CD4-positive, alpha-beta T cell treated with Interleukin-1 beta for 1 hour (primary cell): ENCODE measurements around the gene CD36.

ENCODE experiments used
- DNase-seq, 2 donors: peaks; one replicate each; pipeline ENCODE4 v3.0.0-alpha.2; 2020 to 2022

Gene CD36

DNA sequence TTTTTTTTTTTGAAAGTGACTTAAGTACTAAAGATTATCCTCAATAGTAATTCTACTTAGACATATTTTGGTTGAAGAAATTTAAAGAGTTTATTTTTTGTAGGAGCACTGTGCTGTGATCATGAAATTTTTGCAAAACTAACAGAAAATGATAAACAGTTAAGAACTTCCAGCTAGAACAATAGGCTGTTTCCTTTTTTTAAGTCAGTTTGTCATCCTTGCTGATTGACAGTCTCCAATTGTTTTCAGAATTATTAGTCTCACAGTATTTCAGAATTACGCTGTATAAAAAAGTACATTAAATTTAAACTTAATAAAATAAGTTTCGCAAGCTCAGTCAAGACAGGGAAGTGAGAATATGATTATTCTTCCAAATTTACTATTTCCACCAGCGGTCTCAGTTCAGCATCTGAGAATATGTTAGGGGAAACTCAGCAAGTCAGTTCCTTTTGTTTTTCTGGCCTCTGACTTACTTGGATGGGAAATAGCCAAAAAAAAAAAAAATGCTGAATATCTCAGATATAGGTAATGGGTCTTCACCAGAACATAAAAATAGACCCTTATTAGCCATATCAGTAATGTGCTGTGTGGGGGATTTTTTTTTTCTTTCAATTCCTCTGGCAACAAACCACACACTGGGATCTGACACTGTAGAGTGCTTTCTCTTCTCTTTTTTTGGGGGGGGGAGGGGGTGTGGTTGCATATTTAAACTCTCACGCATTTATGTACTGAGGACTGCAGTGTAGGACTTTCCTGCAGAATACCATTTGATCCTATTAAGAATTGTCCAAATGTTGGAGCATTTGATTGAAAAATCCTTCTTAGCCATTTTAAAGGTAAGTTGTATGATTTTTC is at the start of gene CD36:
Gene CD36 (plus strand): TSS at position 732 of the 855 bp plus-strand sequence. CDS start 8,099 bp downstream, outside the sequence.
- DNase-seq: no peak

DNA sequence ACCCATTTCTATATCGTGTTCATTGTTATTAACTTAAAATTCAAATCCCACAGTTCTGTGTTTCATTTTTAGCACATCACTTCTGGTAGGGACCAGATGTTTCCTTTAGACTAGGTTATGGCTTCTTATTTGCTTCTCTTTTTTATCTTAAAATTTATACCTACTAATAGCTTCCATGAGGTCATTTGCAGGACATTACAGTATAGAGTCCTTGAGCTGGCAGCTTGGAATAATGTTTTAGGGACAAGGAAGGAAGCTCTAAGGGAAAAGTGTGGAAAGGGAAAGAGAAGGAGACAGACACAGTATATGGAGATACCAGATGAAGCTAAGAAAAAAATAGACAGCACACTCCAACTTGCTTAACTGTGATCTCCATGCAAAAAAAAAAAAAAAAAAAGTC is 48.8 kb upstream of the CD36 start:
- no peak for DNase-seq

DNA sequence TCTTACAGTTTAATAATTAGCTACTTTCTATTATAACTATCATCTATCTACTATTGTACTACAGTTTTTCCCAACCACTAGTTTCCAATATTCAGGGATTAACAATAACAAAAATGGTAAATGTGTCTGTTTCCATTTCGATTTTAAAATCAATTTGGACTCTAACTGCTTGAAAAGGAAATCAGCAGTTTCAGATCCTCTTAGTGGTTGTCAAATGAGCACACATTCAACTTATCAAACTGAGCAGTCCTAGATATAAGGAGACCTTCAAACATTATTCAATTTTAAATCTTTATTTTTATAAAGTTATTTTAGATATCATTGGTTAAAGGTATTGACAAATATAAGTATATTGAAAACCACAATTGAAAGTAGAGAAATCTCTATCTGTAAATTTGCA is 46.8 kb upstream of the CD36 start:
- DNase-seq: no peak

DNA sequence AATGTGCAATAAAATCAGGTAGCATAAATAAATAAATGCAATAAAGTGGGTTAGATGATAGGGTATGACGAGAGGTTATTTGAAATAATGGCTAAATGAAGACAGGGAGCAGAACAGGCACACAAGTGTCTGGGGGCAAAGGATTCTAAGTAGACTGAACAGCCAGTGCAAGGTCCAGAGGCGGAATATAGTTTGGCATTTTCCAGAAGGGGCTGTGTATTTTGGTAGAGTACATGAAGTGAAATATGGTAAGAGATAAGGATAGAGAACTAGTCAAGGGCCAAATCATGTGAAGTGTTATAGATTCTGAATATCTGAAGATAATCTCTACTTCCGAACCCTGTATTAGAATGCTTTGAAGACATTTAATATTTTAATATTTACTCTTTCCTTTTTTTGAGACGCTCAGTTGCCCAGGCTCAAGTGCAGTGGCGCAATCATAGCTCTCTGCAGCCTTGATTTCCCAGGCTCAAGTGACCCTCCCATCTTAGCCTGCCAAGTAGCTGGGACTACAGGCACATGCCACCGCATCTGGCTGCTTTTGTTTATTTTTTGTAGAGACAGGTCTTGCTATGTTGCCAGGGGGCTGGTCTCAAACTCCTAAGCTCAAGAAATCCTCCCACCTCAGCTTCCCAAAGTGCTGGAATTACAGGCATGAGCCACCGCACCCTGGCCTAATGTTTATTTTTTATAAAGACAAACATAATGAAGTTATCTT is 44.4 kb upstream of the CD36 start:
- DNase-seq: no peak

DNA sequence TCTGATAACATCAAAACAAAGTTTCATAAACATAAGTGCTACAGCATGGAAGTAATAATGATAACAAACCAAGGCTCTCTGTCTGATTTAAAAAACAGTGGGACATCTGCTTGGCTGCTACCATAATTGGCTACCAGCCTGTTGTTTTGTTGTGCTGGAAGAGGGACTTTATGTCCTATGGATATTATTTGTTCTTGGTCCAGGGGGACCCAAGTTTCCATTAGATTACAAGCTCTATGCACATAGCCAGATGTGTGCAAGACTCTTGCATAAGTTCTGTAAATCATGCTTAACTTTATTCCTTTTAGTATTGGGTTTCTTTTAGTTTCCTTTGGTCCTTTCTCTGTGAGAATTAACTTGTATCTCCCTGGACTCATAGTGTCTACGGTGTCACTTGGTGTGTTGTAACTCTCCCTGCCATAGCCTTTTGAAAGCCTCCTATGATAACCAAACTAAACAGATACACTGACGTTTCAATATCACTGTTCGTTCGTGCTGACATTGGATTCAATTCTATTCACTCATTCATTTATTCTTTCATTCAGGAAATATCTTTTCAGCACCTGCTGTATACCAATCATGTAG is 41.4 kb upstream of the CD36 start:
- no peak for DNase-seq

- DNase-seq: no peak
Measured at GRCh38 chr7:80597875-80598274, 40.6 kb upstream of the CD36 start.

DNA sequence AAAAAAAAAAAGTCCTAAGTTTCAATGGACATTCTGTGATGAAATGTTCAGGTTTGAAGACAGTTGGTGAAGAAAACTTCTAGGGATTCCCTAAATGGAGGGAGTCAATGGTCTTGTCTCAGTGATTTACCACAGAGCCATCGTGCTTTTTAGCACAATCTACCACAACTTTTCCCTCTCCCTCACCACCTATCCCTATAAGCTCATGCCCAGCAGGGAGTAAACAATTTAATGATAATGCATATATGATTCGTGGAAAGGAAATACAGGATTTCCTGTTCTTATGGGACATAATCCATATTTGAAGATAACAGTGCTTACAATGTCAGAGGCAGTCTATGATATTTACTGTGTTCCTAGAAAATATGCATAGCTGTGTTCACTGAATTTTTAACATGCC is 38.4 kb upstream of the CD36 start:
- no peak for DNase-seq

- no peak for DNase-seq
Measured at GRCh38 chr7:80601999-80602398, 36.4 kb upstream of the CD36 start.

- DNase-seq: no peak
Measured at GRCh38 chr7:80603940-80604339, 34.5 kb upstream of the CD36 start.

DNA sequence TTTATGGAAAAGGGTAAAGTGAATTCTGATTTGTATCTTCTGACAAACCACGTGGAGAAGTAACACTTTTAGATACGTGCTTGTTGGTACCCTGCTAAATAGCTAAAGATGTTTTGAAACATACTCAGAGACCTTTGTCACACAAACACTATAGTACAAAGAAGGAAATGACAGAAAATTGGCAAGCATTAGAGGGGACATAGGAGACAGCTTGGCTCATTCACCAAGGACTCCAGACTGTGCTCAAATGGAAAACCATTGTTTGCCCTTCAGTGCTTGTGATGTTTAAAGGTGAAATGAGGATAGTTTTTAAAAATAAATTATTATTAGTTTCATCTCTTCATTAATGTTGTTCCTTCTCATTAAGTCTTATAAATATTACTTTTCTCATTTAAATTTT is 34.0 kb upstream of the CD36 start:
- DNase-seq: no peak

DNA sequence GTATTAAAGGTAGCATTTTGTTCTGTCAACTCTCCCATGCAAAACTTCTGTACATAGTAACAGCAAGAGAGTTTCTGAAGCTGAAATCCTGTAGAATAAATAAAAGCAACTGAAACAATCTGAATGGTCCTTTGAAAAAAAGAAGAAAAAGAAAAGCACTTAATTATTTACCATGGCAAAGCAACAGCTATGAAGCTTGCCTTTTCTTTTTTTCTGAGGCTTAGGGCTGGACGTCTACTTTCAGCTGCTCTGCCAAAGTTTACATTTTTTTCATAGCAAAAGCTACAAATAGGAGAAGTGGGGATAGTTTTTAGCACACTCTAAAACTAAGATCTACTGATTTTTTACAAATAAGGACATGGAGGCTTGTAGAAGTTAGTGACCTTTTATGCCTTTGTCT is 31.3 kb upstream of the CD36 start:
- no peak for DNase-seq

DNA sequence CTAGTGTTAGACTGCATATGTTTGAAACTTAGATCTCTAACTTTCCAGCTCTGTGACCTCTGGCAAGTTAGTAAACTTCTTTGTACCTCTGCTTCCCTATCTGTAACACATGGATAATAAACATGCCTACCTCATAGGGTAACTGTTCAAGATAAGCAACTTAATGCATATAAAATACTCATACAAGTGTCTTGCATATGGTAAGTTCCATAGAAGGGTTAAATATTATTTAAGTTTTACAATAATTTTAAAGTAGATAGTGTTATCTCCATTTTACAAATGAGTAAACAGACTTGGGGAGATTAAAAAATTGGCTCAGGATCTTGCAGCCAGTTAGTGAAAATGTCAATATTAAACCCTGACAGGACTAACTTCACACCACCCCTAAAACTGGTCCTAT is 30.1 kb upstream of the CD36 start:
- DNase-seq: no peak

DNA sequence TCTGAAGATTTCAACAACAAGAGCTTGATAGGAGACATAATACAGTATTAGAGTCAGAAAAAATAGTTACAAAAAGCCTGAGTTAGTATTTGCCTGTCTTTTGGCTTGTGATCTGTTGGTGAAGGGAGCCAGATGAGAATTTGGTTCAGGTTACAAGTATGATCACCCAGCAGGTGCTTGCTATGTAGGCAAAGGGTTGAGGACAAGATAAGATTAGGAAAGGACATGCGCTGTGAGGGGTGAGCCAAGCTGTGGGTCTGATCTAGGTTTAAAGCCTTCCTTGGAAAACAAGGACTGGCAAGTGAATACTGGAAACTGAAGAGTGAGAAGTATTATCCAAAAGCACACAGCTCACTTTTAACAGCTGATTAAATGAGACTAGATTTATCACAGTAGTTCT is 28.7 kb upstream of the CD36 start:
- DNase-seq: no peak

DNA sequence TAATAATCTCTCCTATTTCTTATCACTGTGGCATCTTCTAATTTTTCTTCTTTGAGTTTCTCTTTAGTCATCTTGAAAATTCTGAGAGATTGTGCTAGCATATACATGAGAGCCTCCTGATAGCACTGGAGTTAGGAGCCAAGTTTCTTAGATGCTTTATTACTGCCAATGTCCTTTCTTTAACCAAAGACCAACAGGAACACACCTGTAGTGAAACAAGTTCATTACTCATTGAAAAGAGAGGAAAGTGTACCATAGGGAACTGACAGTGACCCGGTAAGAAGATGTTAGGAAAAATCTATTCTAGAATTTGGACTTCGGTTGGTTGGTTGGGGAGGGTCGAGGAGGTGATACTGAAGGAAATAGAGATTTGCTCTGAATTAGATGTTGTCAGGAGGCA is 27.1 kb upstream of the CD36 start:
- no peak for DNase-seq

GRCh38 chr7:80611779-80612178 is 26.7 kb upstream of the CD36 start:
- DNase-seq: no peak

DNA sequence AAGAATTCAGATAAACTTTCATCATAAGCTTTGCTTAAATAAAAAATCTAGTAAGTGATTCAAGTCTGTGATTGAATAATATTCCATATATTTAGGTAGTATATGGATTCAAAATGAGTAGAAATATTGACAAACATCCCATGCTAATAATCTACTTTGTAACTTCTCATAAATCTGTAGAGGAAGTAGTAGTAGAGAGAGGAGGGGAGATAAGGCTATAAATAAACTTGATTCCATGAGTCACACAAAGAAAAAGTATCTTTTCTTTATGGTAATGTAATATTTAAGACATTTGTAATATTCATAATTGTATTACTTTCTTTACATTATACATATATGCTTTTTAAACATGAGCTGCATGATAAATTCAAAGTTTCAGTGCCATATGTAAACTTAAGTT is 25.6 kb upstream of the CD36 start:
- no peak for DNase-seq

GRCh38 chr7:80613519-80613918 is 24.9 kb upstream of the CD36 start:
- DNase-seq: no peak

- no peak for DNase-seq
Measured at GRCh38 chr7:80614851-80615271, 23.6 kb upstream of the CD36 start.

- DNase-seq: no peak
Measured at GRCh38 chr7:80618096-80618495, 20.3 kb upstream of the CD36 start.

- DNase-seq: no peak
Measured at GRCh38 chr7:80619741-80620140, 18.7 kb upstream of the CD36 start.

DNA sequence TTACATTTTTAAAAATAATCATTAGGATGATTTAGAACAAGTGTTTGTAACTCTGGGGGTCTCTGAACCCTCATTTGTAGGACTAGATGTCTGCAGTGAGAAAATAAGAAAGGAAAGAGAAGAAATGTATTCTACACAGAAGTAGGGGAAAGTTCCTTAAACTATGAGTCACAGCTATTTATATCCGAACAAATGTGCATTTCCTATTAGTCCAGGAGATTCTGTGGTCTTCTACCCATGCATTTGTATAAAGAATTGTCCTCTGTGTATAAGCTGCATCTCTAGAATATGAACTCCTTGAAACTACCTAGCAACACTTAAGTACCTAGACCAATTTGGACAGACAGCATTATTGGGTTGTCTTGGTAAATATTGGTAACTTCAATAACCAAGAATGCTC is 15.9 kb upstream of the CD36 start:
- no peak for DNase-seq

GRCh38 chr7:80623503-80624252 is 14.8 kb upstream of the CD36 start:
- DNase-seq: no peak

DNA sequence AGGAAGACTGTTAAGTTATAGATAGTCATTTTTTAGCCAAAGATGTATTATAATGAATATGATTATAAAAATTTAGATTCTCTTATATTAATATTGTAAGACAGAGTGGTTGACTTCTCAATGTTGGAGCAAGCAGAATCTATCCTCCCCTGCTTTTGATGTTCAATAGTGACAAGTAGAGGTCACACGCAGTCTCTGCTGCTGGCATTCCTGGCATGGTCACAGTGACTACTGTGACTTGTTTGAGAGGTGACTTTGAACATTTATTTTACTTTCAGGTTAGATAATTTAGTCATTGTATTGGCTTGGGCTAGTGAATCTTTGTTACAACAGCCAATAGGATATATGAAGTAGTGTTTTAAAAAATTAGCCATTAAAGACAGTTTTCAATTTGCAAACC is 13.7 kb upstream of the CD36 start:
- DNase-seq: no peak
